Glutamatergic neuron (in vitro differentiated cells): ENCODE results near the gene ITM2C. TPM values are rescaled to one million over a fixed set of nuclear protein-coding genes. Genes with fewer than 3 reads are reported as not detected.

ENCODE experiments used
- DNase-seq: peaks from one replicate; pipeline ENCODE4 v3.0.0; 2022
- H3K27ac Mint-ChIP-seq: one replicate; pipeline ENCODE4 v1.8.0; 2020; ENCODE audit warnings: mild to moderate bottlenecking, mixed read lengths, inconsistent platforms; ENCODE audit not compliant: unreplicated experiment
- H3K27me3 Mint-ChIP-seq: one replicate; pipeline ENCODE4 v1.8.0; 2020; ENCODE audit warnings: mild to moderate bottlenecking, moderate library complexity, mixed read lengths, inconsistent platforms; ENCODE audit not compliant: unreplicated experiment
- H3K36me3 Mint-ChIP-seq: one replicate; pipeline ENCODE4 v1.8.0; 2020; ENCODE audit warnings: mild to moderate bottlenecking, mixed read lengths, inconsistent platforms; ENCODE audit not compliant: unreplicated experiment
- H3K4me1 Mint-ChIP-seq: one replicate; pipeline ENCODE4 v1.8.0; 2020; ENCODE audit warnings: mild to moderate bottlenecking, low read depth, mixed read lengths, inconsistent platforms; ENCODE audit not compliant: unreplicated experiment
- H3K4me3 Mint-ChIP-seq: one replicate; pipeline ENCODE4 v1.8.0; 2020; ENCODE audit warnings: mild to moderate bottlenecking, mixed read lengths, inconsistent platforms; ENCODE audit not compliant: unreplicated experiment
- H3K9me3 Mint-ChIP-seq: one replicate; pipeline ENCODE4 v1.8.0; 2020; ENCODE audit warnings: mild to moderate bottlenecking, moderate library complexity, mixed read lengths, inconsistent platforms; ENCODE audit not compliant: unreplicated experiment
- CTCF ChIP-seq: fragments of 200-600 bp; sonication (generic); IDR thresholded peaks from one replicate; pipeline ENCODE4 v1.5.0; 2021; ENCODE audit not compliant: partially characterized antibody, unreplicated experiment
- total RNA-seq: library from RNA; stranded (reverse); fragmentation: NEBNext Ultra II Directional; extraction: Animal tissue kit (Norgen Biotek cat#: 25700); gene quantifications from one replicate; pipeline ENCODE4 v1.2.1, GENCODE V29; 2021; ENCODE audit not compliant: unreplicated experiment

Gene ITM2C
- total RNA-seq, 1 donor from 2014 or later, result 72.0 TPM

GRCh38 chr2:230925879-230926765 is 61.4 kb downstream of the ITM2C start:
- H3K4me3 Mint-ChIP-seq, result no peak overlapping the region
- H3K4me1 Mint-ChIP-seq, result no peaks in the 10 kb centered on the region
- peaks cover 9% of the 10 kb centered on the region for H3K27me3 Mint-ChIP-seq
- H3K9me3 Mint-ChIP-seq, result no peaks in the 10 kb centered on the region
- H3K27ac Mint-ChIP-seq, result no peak overlapping the region
- no peaks in the 10 kb centered on the region for H3K36me3 Mint-ChIP-seq
- no peak for DNase-seq
- TF ChIP-seq CTCF, result no peak

GRCh38 chr2:230927711-230928341 is 63.1 kb downstream of the ITM2C start:
- Mint-ChIP-seq H3K36me3 (no peaks in the 10 kb centered on the region), H3K27ac (no peak overlapping the region), H3K27me3 (peaks cover 12% of the 10 kb centered on the region), H3K4me1 (peaks cover 5% of the 10 kb centered on the region), H3K4me3 (no peak overlapping the region), H3K9me3 (no peaks in the 10 kb centered on the region)
- DNase-seq, result no peak
- TF ChIP-seq CTCF, result no peak

Other genes starting within 250 kb of the ITM2C start
- gene CAB39, start 152.1 kb upstream of the ITM2C start, total RNA-seq, result 60.3 TPM
- gene GPR55, start 60.3 kb downstream of the ITM2C start, total RNA-seq, result not detected
- gene SPATA3, start 131.2 kb downstream of the ITM2C start, total RNA-seq, result not detected
- gene C2orf72, start 172.6 kb downstream of the ITM2C start, total RNA-seq, result 0.42 TPM
- 126 TPM for gene PSMD1, start 191.9 kb downstream of the ITM2C start, total RNA-seq